ENCODE results near the gene LPAR6. TPM values are rescaled to one million over a fixed set of nuclear protein-coding genes. Genes with fewer than 3 reads are reported as not detected.

The LPAR6 gene
- total RNA-seq, 1 experiment from 2014 or later: 3.9 TPM

DNA sequence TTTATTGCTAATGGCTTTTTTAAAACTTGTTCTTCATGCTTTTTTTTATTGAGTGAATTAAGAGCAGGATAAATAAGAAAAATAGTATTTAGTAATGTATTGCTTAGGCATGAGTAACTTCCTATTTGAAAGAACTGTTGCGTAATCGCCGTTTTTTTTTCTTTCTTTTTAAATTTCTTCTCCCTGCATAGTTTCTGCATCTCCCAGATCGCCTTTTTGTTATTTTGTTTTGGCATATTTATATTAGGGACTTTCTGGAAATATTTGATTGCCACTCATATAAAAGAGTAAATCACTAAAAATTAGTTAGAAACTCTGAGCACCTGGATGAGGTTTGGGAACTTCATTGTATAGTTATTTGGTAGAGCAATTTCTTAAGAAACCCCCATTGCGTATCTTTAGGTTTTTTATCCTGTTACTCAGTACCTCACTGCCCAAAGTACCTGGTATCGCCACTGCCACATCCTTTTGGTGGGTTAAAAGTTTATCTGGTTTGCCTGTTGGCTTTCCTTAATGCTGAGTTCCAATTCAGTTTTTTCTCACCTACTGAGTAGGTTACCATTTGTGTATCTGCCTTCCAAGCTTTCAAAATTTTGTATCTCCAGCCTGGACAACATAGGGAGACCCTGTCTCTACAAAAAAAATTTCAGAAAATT is 36.2 kb upstream of the LPAR6 start:
- H3K9me3 Mint-ChIP-seq: peaks cover 10% of the 10 kb centered on the region
- H3K36me3 Mint-ChIP-seq: peaks cover 7% of the 10 kb centered on the region; the same call in 1 of the 2 replicates
- peaks cover 6% of the 10 kb centered on the region for H3K4me1 Mint-ChIP-seq
- no peak for ATAC-seq
- no peak overlapping the region for H3K27ac Mint-ChIP-seq
- POLR2A ChIA-PET: interaction anchor here (0.6 kb wide), 1 partner anchor 73 kb away, joined by 5 read pairs; no protein-coding TSS in a partner anchor
- no peak overlapping the region for H3K4me3 Mint-ChIP-seq
- no peaks in the 10 kb centered on the region for H3K27me3 Mint-ChIP-seq (ENCODE audit: low read depth)
- CTCF ChIA-PET: no interaction called here
- no peak for TF ChIP-seq GABPB1 (CRISPR knock-in tag; IDR thresholded peaks at IDR 0.05)
- no peak for TF ChIP-seq RELA (CRISPR knock-in tag; IDR thresholded peaks at IDR 0.05; ENCODE audit: borderline replicate concordance)
- TF ChIP-seq ESRRA (CRISPR knock-in tag; IDR thresholded peaks at IDR 0.05; ENCODE audit: borderline replicate concordance): no peak
- no peak for TF ChIP-seq NR3C1 (CRISPR knock-in tag; conservative IDR thresholded peaks at IDR 0.05; ENCODE audit: low read depth)
- TF ChIP-seq, protein P1, sequence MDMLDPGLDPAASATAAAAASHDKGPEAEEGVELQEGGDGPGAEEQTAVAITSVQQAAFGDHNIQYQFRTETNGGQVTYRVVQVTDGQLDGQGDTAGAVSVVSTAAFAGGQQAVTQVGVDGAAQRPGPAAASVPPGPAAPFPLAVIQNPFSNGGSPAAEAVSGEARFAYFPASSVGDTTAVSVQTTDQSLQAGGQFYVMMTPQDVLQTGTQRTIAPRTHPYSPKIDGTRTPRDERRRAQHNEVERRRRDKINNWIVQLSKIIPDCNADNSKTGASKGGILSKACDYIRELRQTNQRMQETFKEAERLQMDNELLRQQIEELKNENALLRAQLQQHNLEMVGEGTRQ (CRISPR knock-in tag; IDR thresholded peaks at IDR 0.05): no peak
- DNase-seq (ENCODE audit: low spot score): no peak

DNA sequence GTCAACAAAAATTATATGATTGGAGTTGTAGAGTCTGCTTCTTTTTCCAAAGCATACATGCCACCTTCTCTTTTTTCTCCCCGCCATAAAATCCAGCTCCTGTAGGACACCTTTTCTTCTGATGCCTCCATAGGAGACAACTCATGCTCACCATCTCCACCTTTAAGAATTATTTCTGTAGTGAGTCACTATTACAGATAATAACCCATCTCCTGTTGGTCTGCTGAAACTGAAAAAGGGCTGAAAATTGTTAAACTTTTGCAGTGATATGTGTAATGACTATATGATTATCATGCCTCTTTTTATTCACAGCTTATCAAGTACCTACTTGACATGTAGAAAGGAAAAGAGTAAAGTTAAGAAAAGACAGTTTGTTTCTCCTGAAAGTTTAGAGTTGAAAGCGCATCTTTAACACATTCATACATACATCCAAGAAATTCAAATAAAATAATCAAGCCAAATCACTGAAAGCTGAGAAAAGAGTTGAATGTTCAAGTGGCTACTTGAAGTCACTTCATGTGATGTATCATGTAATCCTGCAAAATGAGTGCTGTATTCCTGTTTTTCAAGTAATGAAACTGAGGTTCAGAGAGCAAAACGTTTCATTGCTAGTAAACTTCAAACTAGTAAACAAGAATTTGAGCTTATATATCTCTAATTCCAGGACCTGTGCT is 35.5 kb upstream of the LPAR6 start:
- TF ChIP-seq NFATC4 (CRISPR knock-in tag; IDR thresholded peaks at IDR 0.05) (no peak), ZBTB21 (CRISPR knock-in tag; IDR thresholded peaks at IDR 0.05; ENCODE audit: borderline replicate concordance) (no peak), STAT6 (CRISPR knock-in tag; conservative IDR thresholded peaks at IDR 0.05; ENCODE audit: low read depth) (no peak), IRF2 (CRISPR knock-in tag; IDR thresholded peaks at IDR 0.05; ENCODE audit: borderline replicate concordance, low read depth) (no peak), SMAD4 (CRISPR knock-in tag; IDR thresholded peaks at IDR 0.05) (no peak), SMAD3 (CRISPR knock-in tag; IDR thresholded peaks at IDR 0.05; ENCODE audit: borderline replicate concordance) (no peak), CREB1 (CRISPR knock-in tag; IDR thresholded peaks at IDR 0.05) (no peak), ZNF671 (CRISPR knock-in tag; IDR thresholded peaks at IDR 0.05) (no peak), ZNF317 (CRISPR knock-in tag; IDR thresholded peaks at IDR 0.05; ENCODE audit: borderline replicate concordance, low read depth) (no peak), CREM (CRISPR knock-in tag; IDR thresholded peaks at IDR 0.05) (no peak), ZNF219 (CRISPR knock-in tag; IDR thresholded peaks at IDR 0.05; ENCODE audit: borderline replicate concordance) (no peak), ESRRA (CRISPR knock-in tag; IDR thresholded peaks at IDR 0.05; ENCODE audit: borderline replicate concordance) (no peak), EMX1 (CRISPR knock-in tag; IDR thresholded peaks at IDR 0.05) (no peak)
- TF ChIP-seq, protein P2, sequence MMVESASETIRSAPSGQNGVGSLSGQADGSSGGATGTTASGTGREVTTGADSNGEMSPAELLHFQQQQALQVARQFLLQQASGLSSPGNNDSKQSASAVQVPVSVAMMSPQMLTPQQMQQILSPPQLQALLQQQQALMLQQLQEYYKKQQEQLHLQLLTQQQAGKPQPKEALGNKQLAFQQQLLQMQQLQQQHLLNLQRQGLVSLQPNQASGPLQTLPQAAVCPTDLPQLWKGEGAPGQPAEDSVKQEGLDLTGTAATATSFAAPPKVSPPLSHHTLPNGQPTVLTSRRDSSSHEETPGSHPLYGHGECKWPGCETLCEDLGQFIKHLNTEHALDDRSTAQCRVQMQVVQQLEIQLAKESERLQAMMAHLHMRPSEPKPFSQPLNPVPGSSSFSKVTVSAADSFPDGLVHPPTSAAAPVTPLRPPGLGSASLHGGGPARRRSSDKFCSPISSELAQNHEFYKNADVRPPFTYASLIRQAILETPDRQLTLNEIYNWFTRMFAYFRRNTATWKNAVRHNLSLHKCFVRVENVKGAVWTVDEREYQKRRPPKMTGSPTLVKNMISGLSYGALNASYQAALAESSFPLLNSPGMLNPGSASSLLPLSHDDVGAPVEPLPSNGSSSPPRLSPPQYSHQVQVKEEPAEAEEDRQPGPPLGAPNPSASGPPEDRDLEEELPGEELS (CRISPR knock-in tag; IDR thresholded peaks at IDR 0.05): no peak
- TF ChIP-seq, protein P3, sequence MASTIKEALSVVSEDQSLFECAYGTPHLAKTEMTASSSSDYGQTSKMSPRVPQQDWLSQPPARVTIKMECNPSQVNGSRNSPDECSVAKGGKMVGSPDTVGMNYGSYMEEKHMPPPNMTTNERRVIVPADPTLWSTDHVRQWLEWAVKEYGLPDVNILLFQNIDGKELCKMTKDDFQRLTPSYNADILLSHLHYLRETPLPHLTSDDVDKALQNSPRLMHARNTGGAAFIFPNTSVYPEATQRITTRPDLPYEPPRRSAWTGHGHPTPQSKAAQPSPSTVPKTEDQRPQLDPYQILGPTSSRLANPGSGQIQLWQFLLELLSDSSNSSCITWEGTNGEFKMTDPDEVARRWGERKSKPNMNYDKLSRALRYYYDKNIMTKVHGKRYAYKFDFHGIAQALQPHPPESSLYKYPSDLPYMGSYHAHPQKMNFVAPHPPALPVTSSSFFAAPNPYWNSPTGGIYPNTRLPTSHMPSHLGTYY (CRISPR knock-in tag; IDR thresholded peaks at IDR 0.05): no peak
- TF ChIP-seq, protein P1 (CRISPR knock-in tag; IDR thresholded peaks at IDR 0.05): no peak
- CTCF ChIA-PET: no interaction called here
- POLR2A ChIA-PET: interaction anchor here (0.6 kb wide), 1 partner anchor 72 kb away, joined by 5 read pairs; no protein-coding TSS in a partner anchor
- Mint-ChIP-seq H3K9me3 (peaks cover 10% of the 10 kb centered on the region), H3K27me3 (ENCODE audit: low read depth) (no peaks in the 10 kb centered on the region), H3K4me1 (peaks cover 4% of the 10 kb centered on the region), H3K4me3 (no peak overlapping the region), H3K36me3 (peaks cover 7% of the 10 kb centered on the region; the same call in 1 of the 2 replicates), H3K27ac (no peak overlapping the region)
- no peak for ATAC-seq
- no peak for DNase-seq (ENCODE audit: low spot score)

Data from WTC11 (cell line).